Stimulated activated CD4-positive, alpha-beta T cell treated with anti-CD3 and anti-CD28 coated beads, Interleukin-12 subunit alpha, Interleukin-12 subunit beta, amount 100 ng/mL, for 24 hours (primary cell): Measurements from ENCODE around the gene RRP9.

Experiments
- DNase-seq, 2 experiments: peaks; one replicate each; pipeline ENCODE4 v3.0.0-alpha.2; 2020; ENCODE audit warnings: low read depth in 2 of 2

Gene RRP9

GRCh38 chr3:51970606-51971300, 29.0 kb upstream of the RRP9 start:
- DNase-seq, result no peak

- DNase-seq, result no peak
Observed at GRCh38 chr3:51969841-51970240, 28.1 kb upstream of the RRP9 start.

- DNase-seq, result no peak
Observed at GRCh38 chr3:51968883-51969678, 27.4 kb upstream of the RRP9 start.

- no peak for DNase-seq
Observed at GRCh38 chr3:51968170-51968775, 26.6 kb upstream of the RRP9 start.

- no peak for DNase-seq
Observed at GRCh38 chr3:51967384-51968169, 25.9 kb upstream of the RRP9 start, which contains the start of gene PCBP4. Gene PCBP4, minus strand, starts transcription at chr3:51967454. Its CDS starts 6,214 bp downstream, at chr3:51961240.

GRCh38 chr3:51966922-51967383, 25.2 kb upstream of the RRP9 start:
- DNase-seq, result no peak

GRCh38 chr3:51966486-51966885, 24.8 kb upstream of the RRP9 start:
- DNase-seq, result no peak

- DNase-seq, result no peak
Observed at GRCh38 chr3:51966016-51966415, 24.3 kb upstream of the RRP9 start.

- no peak for DNase-seq
Observed at GRCh38 chr3:51964521-51964920, 22.8 kb upstream of the RRP9 start.

- DNase-seq, result no peak
Observed at GRCh38 chr3:51963951-51964451, 22.3 kb upstream of the RRP9 start.

GRCh38 chr3:51962854-51963530, 21.3 kb upstream of the RRP9 start:
- DNase-seq, result no peak

- no peak for DNase-seq
Observed at GRCh38 chr3:51961602-51962569, 20.2 kb upstream of the RRP9 start.

- DNase-seq, result no peak
Observed at GRCh38 chr3:51961011-51961410, 19.3 kb upstream of the RRP9 start.

GRCh38 chr3:51960386-51960785, 18.7 kb upstream of the RRP9 start:
- no peak for DNase-seq

GRCh38 chr3:51959651-51960050, 17.9 kb upstream of the RRP9 start:
- no peak for DNase-seq

- DNase-seq, result no peak
Observed at GRCh38 chr3:51958603-51959521, 17.2 kb upstream of the RRP9 start.

GRCh38 chr3:51957520-51958205, 16.0 kb upstream of the RRP9 start:
- DNase-seq, result no peak
